H1 (cell line): ENCODE data around the gene TMEM117. TPM values are rescaled to one million over a fixed set of nuclear protein-coding genes. Genes with fewer than 3 reads are reported as not detected.

ENCODE experiments used
- BRCA1 ChIP-seq: IDR thresholded peaks from 2 replicates; pipeline ENCODE4 v1.6.1; 2012; ENCODE audit warnings: low read depth, low read length, improper control_type of control experiment
- SIN3A ChIP-seq, 2 experiments: IDR thresholded peaks in 1 of 2; conservative IDR thresholded peaks in 1 of 2; 2 replicates each; pipeline ENCODE4 v1.6.1; 2011 to 2012; ENCODE audit warnings: low read length in 2 of 2, improper control_type of control experiment in 1 of 2, low read depth in 1 of 2, mild to moderate bottlenecking in 1 of 2
- SIRT6 ChIP-seq: IDR thresholded peaks from one replicate; pipeline ENCODE4 v1.7.1; 2012; ENCODE audit warnings: low read length, inconsistent platforms
- polyA plus RNA-seq, 7 experiments: library from polyadenylated mRNA; depleted of rRNA in 3 of 7; stranded (reverse) in 5 of 7; unstranded in 2 of 7; fragments of >200 nt in 5 of 7; fragments of 200-250 nt in 2 of 7; gene quantifications; 1 replicate in 5 of 7; 2 replicates in 1 of 7; 4 replicates in 1 of 7; pipeline versions ENCODE4 v1.2.1 to v1.2.3, GENCODE V29; 2011 to 2013; ENCODE audit warnings: missing spikeins in 2 of 7, mixed read lengths in 2 of 7
- total RNA-seq: library from RNA; stranded (reverse); fragmentation: NEBNext Ultra II Directional; extraction: Animal tissue kit (Norgen Biotek cat#: 25700); gene quantifications from 2 replicates; pipeline ENCODE4 v1.2.1, GENCODE V29; 2021

The TMEM117 gene
- total and polyA plus RNA-seq, 2 of the 8 experiments (the other 6 are each of a cell fraction or from before 2014, with no cell fraction given), result 0.80 to 1.4 TPM

GRCh38 chr12:43815416-43815815, 20.5 kb upstream of the TMEM117 start (continued):
- TF ChIP-seq BRCA1 (no peak), SIN3A (conservative IDR thresholded peaks at IDR 0.05 in 1 of 2, IDR thresholded peaks at IDR 0.05 in 1 of 2; ENCODE audit: low read depth in 1 of 2, low read length in 2 of 2) (no peak), SIRT6 (no peak)
